Measurements from ENCODE around the gene DSCAM. TPM values are rescaled to one million over a fixed set of nuclear protein-coding genes. Genes with fewer than 3 reads are reported as not detected.

The DSCAM gene
- total RNA-seq, 1 donor from 2014 or later: 0.21 TPM

- peaks cover 13% of the 10 kb centered on the region for H3K36me3 Mint-ChIP-seq (ENCODE audit: low read depth, unreplicated experiment)
- no peaks in the 10 kb centered on the region for H3K4me1 Mint-ChIP-seq (ENCODE audit: unreplicated experiment)
- peaks cover 6% of the 10 kb centered on the region for H3K27me3 Mint-ChIP-seq (ENCODE audit: unreplicated experiment)
- TF ChIP-seq CTCF (IDR thresholded peaks at IDR 0.05; ENCODE audit: unreplicated experiment): no peak
- H3K4me3 Mint-ChIP-seq (ENCODE audit: unreplicated experiment): no peak overlapping the region
- no peak for DNase-seq (ENCODE audit: low spot score)
- H3K9me3 Mint-ChIP-seq (ENCODE audit: unreplicated experiment): peaks cover 27% of the 10 kb centered on the region
- no peak overlapping the region for H3K27ac Mint-ChIP-seq (ENCODE audit: unreplicated experiment)
These were observed 233.4 kb downstream of the DSCAM start for GRCh38 chr21:40613546-40614030.

- DNase-seq (ENCODE audit: low spot score): no peak
- H3K9me3 Mint-ChIP-seq (ENCODE audit: unreplicated experiment): peaks cover 24% of the 10 kb centered on the region
- H3K4me1 Mint-ChIP-seq (ENCODE audit: unreplicated experiment): no peaks in the 10 kb centered on the region
- no peak overlapping the region for H3K4me3 Mint-ChIP-seq (ENCODE audit: unreplicated experiment)
- peaks cover 6% of the 10 kb centered on the region for H3K36me3 Mint-ChIP-seq (ENCODE audit: low read depth, unreplicated experiment)
- no peak overlapping the region for H3K27ac Mint-ChIP-seq (ENCODE audit: unreplicated experiment)
- no peaks in the 10 kb centered on the region for H3K27me3 Mint-ChIP-seq (ENCODE audit: unreplicated experiment)
- no peak for TF ChIP-seq CTCF (IDR thresholded peaks at IDR 0.05; ENCODE audit: unreplicated experiment)
These were observed 236.6 kb downstream of the DSCAM start for GRCh38 chr21:40610345-40610744.

GRCh38 chr21:40606341-40606740 is 240.6 kb downstream of the DSCAM start:
- H3K27ac Mint-ChIP-seq (ENCODE audit: unreplicated experiment): no peak overlapping the region
- DNase-seq (ENCODE audit: low spot score): no peak
- H3K9me3 Mint-ChIP-seq (ENCODE audit: unreplicated experiment): peaks cover 16% of the 10 kb centered on the region
- H3K4me3 Mint-ChIP-seq (ENCODE audit: unreplicated experiment): no peak overlapping the region
- H3K4me1 Mint-ChIP-seq (ENCODE audit: unreplicated experiment): no peaks in the 10 kb centered on the region
- H3K36me3 Mint-ChIP-seq (ENCODE audit: low read depth, unreplicated experiment): peaks cover 6% of the 10 kb centered on the region
- TF ChIP-seq CTCF (IDR thresholded peaks at IDR 0.05; ENCODE audit: unreplicated experiment): no peak
- no peaks in the 10 kb centered on the region for H3K27me3 Mint-ChIP-seq (ENCODE audit: unreplicated experiment)

GRCh38 chr21:40605094-40605493 is 241.9 kb downstream of the DSCAM start:
- H3K27me3 Mint-ChIP-seq (ENCODE audit: unreplicated experiment): no peaks in the 10 kb centered on the region
- peaks cover 12% of the 10 kb centered on the region for H3K9me3 Mint-ChIP-seq (ENCODE audit: unreplicated experiment)
- no peak overlapping the region for H3K27ac Mint-ChIP-seq (ENCODE audit: unreplicated experiment)
- H3K36me3 Mint-ChIP-seq (ENCODE audit: low read depth, unreplicated experiment): peaks cover 6% of the 10 kb centered on the region
- no peak for DNase-seq (ENCODE audit: low spot score)
- no peak overlapping the region for H3K4me3 Mint-ChIP-seq (ENCODE audit: unreplicated experiment)
- H3K4me1 Mint-ChIP-seq (ENCODE audit: unreplicated experiment): no peaks in the 10 kb centered on the region
- TF ChIP-seq CTCF (IDR thresholded peaks at IDR 0.05; ENCODE audit: unreplicated experiment): no peak

- H3K27ac Mint-ChIP-seq (ENCODE audit: unreplicated experiment): no peak overlapping the region
These were observed 243.2 kb downstream of the DSCAM start for GRCh38 chr21:40603774-40604173.

More at GRCh38 chr21:40603774-40604173, 243.2 kb downstream of the DSCAM start:
- DNase-seq (ENCODE audit: low spot score): no peak
- peaks cover 6% of the 10 kb centered on the region for H3K9me3 Mint-ChIP-seq (ENCODE audit: unreplicated experiment)
- H3K4me3 Mint-ChIP-seq (ENCODE audit: unreplicated experiment): no peak overlapping the region
- H3K4me1 Mint-ChIP-seq (ENCODE audit: unreplicated experiment): no peaks in the 10 kb centered on the region
- no peak for TF ChIP-seq CTCF (IDR thresholded peaks at IDR 0.05; ENCODE audit: unreplicated experiment)
- H3K27me3 Mint-ChIP-seq (ENCODE audit: unreplicated experiment): peaks cover 2% of the 10 kb centered on the region
- H3K36me3 Mint-ChIP-seq (ENCODE audit: low read depth, unreplicated experiment): no peaks in the 10 kb centered on the region

All from endothelial cell (in vitro differentiated cells).